Measurements from ENCODE around the gene SMYD3.

Gene SMYD3

DNA sequence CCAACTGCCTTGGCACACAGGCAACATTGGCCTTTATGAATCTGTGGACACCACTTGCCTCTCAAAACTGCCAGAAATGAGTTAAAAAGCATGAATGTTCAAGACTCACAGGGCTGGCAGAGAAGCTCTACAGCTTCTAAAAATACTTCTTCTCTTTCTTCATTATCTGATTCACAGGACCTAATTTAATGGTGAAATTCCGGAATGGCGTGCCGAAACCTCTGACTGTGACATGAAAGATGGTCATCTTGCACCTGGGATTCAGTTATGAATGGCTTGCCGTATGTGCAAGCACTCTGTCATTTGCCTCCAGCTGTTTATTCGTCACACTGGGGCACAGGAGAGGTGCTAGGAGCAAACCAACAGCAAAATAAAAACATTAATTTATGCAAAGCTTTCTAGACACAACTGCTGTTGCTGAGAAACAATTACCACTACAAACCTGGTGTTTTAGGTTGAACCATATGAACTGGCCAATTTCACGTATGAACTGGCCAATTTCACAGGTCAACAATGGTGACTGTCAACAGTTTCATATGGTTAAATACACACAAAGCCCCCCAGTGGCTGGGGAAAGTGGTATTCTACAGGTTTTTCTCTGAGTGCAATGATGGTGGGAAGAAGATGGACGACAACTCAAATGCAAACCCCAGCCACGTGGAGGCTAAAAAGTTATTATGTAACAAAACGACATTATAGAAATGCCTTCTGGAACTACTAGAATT lies 704.0 kb downstream of the SMYD3 start:
- H3K79me2 ChIP-seq (ENCODE audit: insufficient read depth, low read length), result no peaks in the 10 kb centered on the region
- H3K27ac ChIP-seq (ENCODE audit: low read length), result no peak overlapping the region
- no peak overlapping the region for H3K4me2 ChIP-seq (ENCODE audit: insufficient read depth, low read length)
- H3K27me3 ChIP-seq (ENCODE audit: insufficient read depth, low read length, poor library complexity), result no peaks in the 10 kb centered on the region
- no peak overlapping the region for H3K4me3 ChIP-seq (ENCODE audit: low read depth in 1 of 2, low read length in 2 of 2)
- TF ChIP-seq CTCF (IDR thresholded peaks at IDR 0.05; ENCODE audit: borderline replicate concordance, extremely low read depth, low read length, poor library complexity, severe bottlenecking) (no peak), EZH2 (IDR thresholded peaks at IDR 0.05; ENCODE audit: borderline replicate concordance, low read depth, low read length, severe bottlenecking) (no peak)
- no peak for DNase-seq
- no peaks in the 10 kb centered on the region for H4K20me1 ChIP-seq (ENCODE audit: insufficient read depth, low read length)
- H3K9ac ChIP-seq (ENCODE audit: low read depth, low read length), result no peak overlapping the region
- no peak overlapping the region for H2AFZ ChIP-seq (ENCODE audit: low read depth, low read length)
- H3K9me3 ChIP-seq (ENCODE audit: insufficient read depth, low read length, severe bottlenecking), result no peaks in the 10 kb centered on the region
- no peaks in the 10 kb centered on the region for H3K36me3 ChIP-seq (ENCODE audit: insufficient read depth, low read length)
- H3K4me1 ChIP-seq (ENCODE audit: insufficient read depth, low read length), result no peaks in the 10 kb centered on the region
- no peak for ATAC-seq (ENCODE audit: insufficient read depth, low read depth)

- Histone ChIP-seq H3K79me2 (ENCODE audit: insufficient read depth, low read length) (no peaks in the 10 kb centered on the region), H3K4me3 (ENCODE audit: low read depth in 1 of 2, low read length in 2 of 2) (no peak overlapping the region), H3K4me2 (ENCODE audit: insufficient read depth, low read length) (no peak overlapping the region), H3K36me3 (ENCODE audit: insufficient read depth, low read length) (no peaks in the 10 kb centered on the region), H3K27ac (ENCODE audit: low read length) (no peak overlapping the region), H3K9ac (ENCODE audit: low read depth, low read length) (no peak overlapping the region), H3K9me3 (ENCODE audit: insufficient read depth, low read length, severe bottlenecking) (no peaks in the 10 kb centered on the region), H3K4me1 (ENCODE audit: insufficient read depth, low read length) (no peaks in the 10 kb centered on the region), H2AFZ (ENCODE audit: low read depth, low read length) (no peak overlapping the region), H4K20me1 (ENCODE audit: insufficient read depth, low read length) (no peaks in the 10 kb centered on the region), H3K27me3 (ENCODE audit: insufficient read depth, low read length, poor library complexity) (no peaks in the 10 kb centered on the region)
- DNase-seq, result no peak
- TF ChIP-seq CTCF (IDR thresholded peaks at IDR 0.05; ENCODE audit: borderline replicate concordance, extremely low read depth, low read length, poor library complexity, severe bottlenecking), result no peak
- no peak for TF ChIP-seq EZH2 (IDR thresholded peaks at IDR 0.05; ENCODE audit: borderline replicate concordance, low read depth, low read length, severe bottlenecking)
- no peak for ATAC-seq (ENCODE audit: insufficient read depth, low read depth)
Observed at GRCh38 chr1:245800901-245801605, 706.0 kb downstream of the SMYD3 start.

DNA sequence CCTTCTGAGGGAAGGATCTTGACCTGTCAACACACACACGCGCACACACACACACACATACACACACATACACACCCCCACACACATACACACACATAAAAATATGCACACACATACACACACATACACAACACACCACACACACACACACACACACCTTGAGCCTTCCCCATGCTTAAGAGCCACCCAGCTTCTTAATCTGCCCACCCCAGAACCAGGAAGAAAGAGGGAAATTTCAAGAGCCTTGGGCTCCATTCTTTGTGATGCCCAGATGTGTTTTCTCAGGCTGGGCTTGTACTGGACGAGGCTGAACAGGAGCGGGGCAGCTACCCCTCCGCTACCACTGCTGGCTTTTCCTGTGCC lies 708.7 kb downstream of the SMYD3 start:
- H3K36me3 ChIP-seq (ENCODE audit: insufficient read depth, low read length), result no peaks in the 10 kb centered on the region
- H3K4me2 ChIP-seq (ENCODE audit: insufficient read depth, low read length), result no peak overlapping the region
- H3K4me1 ChIP-seq (ENCODE audit: insufficient read depth, low read length), result no peaks in the 10 kb centered on the region
- TF ChIP-seq EZH2 (IDR thresholded peaks at IDR 0.05; ENCODE audit: borderline replicate concordance, low read depth, low read length, severe bottlenecking), result no peak
- TF ChIP-seq CTCF (IDR thresholded peaks at IDR 0.05; ENCODE audit: borderline replicate concordance, extremely low read depth, low read length, poor library complexity, severe bottlenecking), result no peak
- no peak for DNase-seq
- H3K79me2 ChIP-seq (ENCODE audit: insufficient read depth, low read length), result no peaks in the 10 kb centered on the region
- ATAC-seq (ENCODE audit: insufficient read depth, low read depth), result no peak
- no peak overlapping the region for H2AFZ ChIP-seq (ENCODE audit: low read depth, low read length)
- no peaks in the 10 kb centered on the region for H4K20me1 ChIP-seq (ENCODE audit: insufficient read depth, low read length)
- no peak overlapping the region for H3K4me3 ChIP-seq (ENCODE audit: low read depth in 1 of 2, low read length in 2 of 2)
- no peak overlapping the region for H3K27ac ChIP-seq (ENCODE audit: low read length)
- no peak overlapping the region for H3K9ac ChIP-seq (ENCODE audit: low read depth, low read length)
- no peaks in the 10 kb centered on the region for H3K27me3 ChIP-seq (ENCODE audit: insufficient read depth, low read length, poor library complexity)
- H3K9me3 ChIP-seq (ENCODE audit: insufficient read depth, low read length, severe bottlenecking), result no peaks in the 10 kb centered on the region

All from DND-41 (cell line).